HepG2 (cell line): ENCODE data around the gene MTFP1. TPM values are rescaled to one million over a fixed set of nuclear protein-coding genes. Genes with fewer than 3 reads are reported as not detected.

Experiments
- AKNA ChIP-seq: sonication (generic); formaldehyde crosslinking; IDR thresholded peaks from 2 replicates; pipeline ENCODE4 v1.4.0; 2020; ENCODE audit warnings: missing genetic modification reagents, borderline replicate concordance
- ELF3 ChIP-seq: IDR thresholded peaks from 2 replicates; pipeline ENCODE4 v1.6.1; 2016; ENCODE audit warnings: missing genetic modification reagents, missing compliant biosample characterization
- FOSL2 ChIP-seq: sonication (generic); formaldehyde crosslinking; IDR thresholded peaks from 2 replicates; pipeline ENCODE4 v1.4.0; 2020; ENCODE audit warnings: missing genetic modification reagents
- GFI1 ChIP-seq: sonication (generic); formaldehyde crosslinking; IDR thresholded peaks from 2 replicates; pipeline ENCODE4 v1.5.0; 2020; ENCODE audit warnings: missing genetic modification reagents, mild to moderate bottlenecking, borderline replicate concordance
- IKZF4 ChIP-seq: sonication (generic); formaldehyde crosslinking; IDR thresholded peaks from 2 replicates; pipeline ENCODE4 v1.5.1; 2020; ENCODE audit warnings: borderline replicate concordance, mild to moderate bottlenecking, low read depth, missing genetic modification reagents; ENCODE audit errors: not compliant biosample characterization
- ISL2 ChIP-seq: sonication (generic); formaldehyde crosslinking; IDR thresholded peaks from 2 replicates; pipeline ENCODE4 v1.5.0; 2020; ENCODE audit warnings: missing genetic modification reagents
- NFKB2 ChIP-seq: sonication (generic); formaldehyde crosslinking; IDR thresholded peaks from 2 replicates; pipeline ENCODE4 v1.4.0; 2020; ENCODE audit warnings: missing genetic modification reagents, borderline replicate concordance
- PAX8 ChIP-seq: sonication (generic); formaldehyde crosslinking; IDR thresholded peaks from 2 replicates; pipeline ENCODE4 v1.8.0; 2022; ENCODE audit warnings: mild to moderate bottlenecking, missing genetic modification reagents, borderline replicate concordance
- PHF20 ChIP-seq: sonication (generic); formaldehyde crosslinking; IDR thresholded peaks from 2 replicates; pipeline ENCODE4 v1.5.0; 2020; ENCODE audit warnings: mild to moderate bottlenecking, missing genetic modification reagents
- SKIL ChIP-seq: sonication (generic); formaldehyde crosslinking; IDR thresholded peaks from 2 replicates; pipeline ENCODE4 v1.8.0; 2022; ENCODE audit warnings: missing genetic modification reagents, mild to moderate bottlenecking, moderate library complexity, borderline replicate concordance
- SNAI1 ChIP-seq: sonication (generic); formaldehyde crosslinking; IDR thresholded peaks from 2 replicates; pipeline ENCODE4 v1.5.0; 2020; ENCODE audit warnings: mild to moderate bottlenecking, missing genetic modification reagents, borderline replicate concordance
- SOX13 ChIP-seq, 3 experiments: fragments of 450-650 bp in 1 of 3; sonication (generic) in 1 of 3; formaldehyde crosslinking in 1 of 3; IDR thresholded peaks in 2 of 3; conservative IDR thresholded peaks in 1 of 3; 2 replicates each; pipeline versions ENCODE4 v1.5.0 to v1.6.1; 2016 to 2020; ENCODE audit warnings: antibody characterized with exemption in 1 of 3, mild to moderate bottlenecking in 1 of 3, missing compliant biosample characterization in 1 of 3, missing genetic modification reagents in 1 of 3, moderate library complexity in 1 of 3
- XBP1 ChIP-seq: sonication (generic); formaldehyde crosslinking; IDR thresholded peaks from 2 replicates; pipeline ENCODE4 v1.5.0; 2020; ENCODE audit warnings: missing genetic modification reagents
- ZBTB42 ChIP-seq: sonication (generic); formaldehyde crosslinking; IDR thresholded peaks from 2 replicates; pipeline ENCODE4 v1.5.0; 2020; ENCODE audit warnings: mild to moderate bottlenecking, missing genetic modification reagents
- ZNF317 ChIP-seq: sonication (generic); formaldehyde crosslinking; IDR thresholded peaks from 2 replicates; pipeline ENCODE4 v1.5.0; 2020; ENCODE audit warnings: mild to moderate bottlenecking, missing genetic modification reagents
- ZNF343 ChIP-seq: sonication (generic); formaldehyde crosslinking; IDR thresholded peaks from 2 replicates; pipeline ENCODE4 v1.4.0; 2020; ENCODE audit warnings: mild to moderate bottlenecking, missing genetic modification reagents
- ZNF660 ChIP-seq: sonication (generic); formaldehyde crosslinking; IDR thresholded peaks from 2 replicates; pipeline ENCODE4 v1.5.1; 2020; ENCODE audit warnings: mild to moderate bottlenecking, low read depth, missing genetic modification reagents, borderline replicate concordance
- ZNF7 ChIP-seq: IDR thresholded peaks from 2 replicates; pipeline ENCODE4 v1.6.1; 2016; ENCODE audit warnings: missing biosample characterization, missing genetic modification reagents
- ZNF839 ChIP-seq: sonication (generic); formaldehyde crosslinking; IDR thresholded peaks from 2 replicates; pipeline ENCODE4 v1.4.0; 2020; ENCODE audit warnings: missing genetic modification reagents, mild to moderate bottlenecking, borderline replicate concordance
- ZSCAN29 ChIP-seq: sonication (generic); formaldehyde crosslinking; conservative IDR thresholded peaks from 2 replicates; pipeline ENCODE4 v1.4.0; 2020; ENCODE audit warnings: mild to moderate bottlenecking, missing genetic modification reagents
- polyA plus RNA-seq, 8 experiments: library from polyadenylated mRNA; depleted of rRNA in 3 of 8; stranded (reverse) in 7 of 8; unstranded in 1 of 8; fragments of >200 nt; fragmentation: Illumina TruSeq in 4 of 8; extraction: Trizol in 4 of 8; gene quantifications; 2 replicates each; pipeline versions ENCODE4 v1.2.1 to v1.2.3, GENCODE V29; 2011 to 2016; ENCODE audit warnings: low read depth in 4 of 8, missing spikeins in 1 of 8, mixed read lengths in 1 of 8; ENCODE audit not compliant: insufficient read depth in 1 of 8
- total RNA-seq, 5 experiments: library from RNA; depleted of rRNA; stranded (reverse); fragments of >200 nt; fragmentation: Illumina TruSeq; extraction: Trizol; gene quantifications; 2 replicates each; pipeline ENCODE4 v1.2.3, GENCODE V29; 2016; ENCODE audit warnings: low read depth in 1 of 5
- TF ChIP-seq, protein P1 (sequence below): sonication (generic); formaldehyde crosslinking; IDR thresholded peaks from 2 replicates; pipeline ENCODE4 v1.5.1; 2020; ENCODE audit warnings: missing genetic modification reagents, mild to moderate bottlenecking, borderline replicate concordance

MTFP1 gene
- total and polyA plus RNA-seq, 2 of the 13 experiments (the other 11 are each of a cell fraction or from before 2014, with no cell fraction given) = 29.5 to 45.6 TPM

GRCh38 chr22:30423959-30424533, 1.5 kb upstream of the MTFP1 start (continued):
- TF ChIP-seq, protein P1, sequence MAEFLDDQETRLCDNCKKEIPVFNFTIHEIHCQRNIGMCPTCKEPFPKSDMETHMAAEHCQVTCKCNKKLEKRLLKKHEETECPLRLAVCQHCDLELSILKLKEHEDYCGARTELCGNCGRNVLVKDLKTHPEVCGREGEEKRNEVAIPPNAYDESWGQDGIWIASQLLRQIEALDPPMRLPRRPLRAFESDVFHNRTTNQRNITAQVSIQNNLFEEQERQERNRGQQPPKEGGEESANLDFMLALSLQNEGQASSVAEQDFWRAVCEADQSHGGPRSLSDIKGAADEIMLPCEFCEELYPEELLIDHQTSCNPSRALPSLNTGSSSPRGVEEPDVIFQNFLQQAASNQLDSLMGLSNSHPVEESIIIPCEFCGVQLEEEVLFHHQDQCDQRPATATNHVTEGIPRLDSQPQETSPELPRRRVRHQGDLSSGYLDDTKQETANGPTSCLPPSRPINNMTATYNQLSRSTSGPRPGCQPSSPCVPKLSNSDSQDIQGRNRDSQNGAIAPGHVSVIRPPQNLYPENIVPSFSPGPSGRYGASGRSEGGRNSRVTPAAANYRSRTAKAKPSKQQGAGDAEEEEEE (CRISPR knock-in tag) = no peak
- TF ChIP-seq ZSCAN29 (CRISPR knock-in tag) = 0 out of 2 replicates have a peak, but pooled peaks have one; percentile 60
- TF ChIP-seq FOSL2 (CRISPR knock-in tag) = peak; percentile 64
- no peak for TF ChIP-seq IKZF4 (CRISPR knock-in tag)
- no peak for TF ChIP-seq ZNF343 (CRISPR knock-in tag)
- TF ChIP-seq NFKB2 (CRISPR knock-in tag) = peak; percentile 74; the same call in 1 of the 2 replicates
- TF ChIP-seq ZNF660 (CRISPR knock-in tag) = no peak
- peak; percentile 84 for TF ChIP-seq AKNA (CRISPR knock-in tag)
- TF ChIP-seq PAX8 (CRISPR knock-in tag) = no peak
- TF ChIP-seq SNAI1 (CRISPR knock-in tag) = no peak
- no peak for TF ChIP-seq ZNF317 (CRISPR knock-in tag)
- no peak; the same call in 1 of the 2 replicates for TF ChIP-seq GFI1 (CRISPR knock-in tag)
- TF ChIP-seq PHF20 (CRISPR knock-in tag) = no peak
- TF ChIP-seq ZNF7 (CRISPR knock-in tag) = no peak
- TF ChIP-seq XBP1 (CRISPR knock-in tag) = no peak
- no peak for TF ChIP-seq SOX13 (IDR thresholded peaks at IDR 0.05)
- peak in 1 of 2 experiments; percentile 46; a peak in 1 of 4 replicates for TF ChIP-seq SOX13 (CRISPR knock-in tag; conservative IDR thresholded peaks at IDR 0.05 in 1 of 2, IDR thresholded peaks at IDR 0.05 in 1 of 2)
- TF ChIP-seq ELF3 = peak; percentile 68
- no peak for TF ChIP-seq ISL2 (CRISPR knock-in tag)
- no peak for TF ChIP-seq ZNF839 (CRISPR knock-in tag)
- TF ChIP-seq SKIL (CRISPR knock-in tag) = no peak
- TF ChIP-seq ZBTB42 (CRISPR knock-in tag) = no peak
